Esophagus muscularis mucosa (tissue), 4 donors: Measurements from ENCODE around the gene WDFY3. TPM values are rescaled to one million over a fixed set of nuclear protein-coding genes. Genes with fewer than 3 reads are reported as not detected.

Experiments
- DNase-seq: peaks from one replicate; pipeline ENCODE4 v3.0.0-alpha.2; 2017; ENCODE audit errors: extremely low spot score
- H3K27ac ChIP-seq, 4 donors: fragments of 200-600 bp; sonication (generic); replicated peaks in 1 of 4; 1 replicate in 3 of 4; 2 replicates in 1 of 4; pipeline ENCODE4 v1.5.1; 2016 to 2019; ENCODE audit warnings: mild to moderate bottlenecking in 1 of 4
- H3K27me3 ChIP-seq, 4 donors: fragments of 200-600 bp; sonication (generic); one replicate each; pipeline versions ENCODE4 v1.5.1 to v1.6.0; 2016 to 2019
- H3K36me3 ChIP-seq, 4 donors: fragments of 200-600 bp; sonication (generic); one replicate each; pipeline ENCODE4 v1.5.1; 2016 to 2019
- H3K4me1 ChIP-seq, 4 donors: fragments of 200-600 bp; sonication (generic); one replicate each; pipeline ENCODE4 v1.5.1; 2016 to 2019
- H3K4me3 ChIP-seq, 4 donors: fragments of 200-600 bp; sonication (generic); 1 replicate in 2 of 4; 2 replicates in 2 of 4; pipeline ENCODE4 v1.5.1; 2016 to 2019; ENCODE audit warnings: mild to moderate bottlenecking in 4 of 4, moderate library complexity in 1 of 4
- H3K9me3 ChIP-seq, 4 donors: fragments of 200-600 bp; sonication (generic); 1 replicate in 3 of 4; 2 replicates in 1 of 4; pipeline ENCODE4 v1.5.1; 2016 to 2019
- CTCF ChIP-seq, 3 experiments: fragments of 200-600 bp in 2 of 3; fragments of 450-650 bp in 1 of 3; sonication (generic) in 2 of 3; IDR thresholded peaks; one replicate each; pipeline ENCODE4 v1.5.1; 2017 to 2019; ENCODE audit warnings: antibody characterized with exemption in 3 of 3, mild to moderate bottlenecking in 2 of 3, moderate library complexity in 1 of 3
- EP300 ChIP-seq: sonication (generic); formaldehyde crosslinking; IDR thresholded peaks from one replicate; pipeline ENCODE4 v1.6.1; 2017; ENCODE audit warnings: antibody characterized with exemption
- POLR2A ChIP-seq: fragments of 450-650 bp; IDR thresholded peaks from one replicate; pipeline ENCODE4 v1.6.1; 2017; ENCODE audit warnings: antibody characterized with exemption, moderate library complexity, mild to moderate bottlenecking, low read depth
- POLR2AphosphoS5 ChIP-seq, 2 donors: sonication (generic); formaldehyde crosslinking; IDR thresholded peaks; one replicate each; pipeline ENCODE4 v1.6.1; 2017; ENCODE audit warnings: antibody characterized with exemption in 2 of 2
- WGBS: methylation state at CpG from one replicate; pipeline ENCODE4 v1.1.5; 2018; 5-methylcytosine and 5-hydroxymethylcytosine counted together
- intact Hi-C: fragments of 100-400 bp; cut with DNase I; formaldehyde crosslinking; loops from one replicate; pipeline ENCODE4 v1.15.1; 2023
- total RNA-seq, 4 donors: library from RNA; depleted of rRNA; stranded (reverse); fragments of >200 nt; gene quantifications; one replicate each; pipeline versions ENCODE4 v1.1.0 to v1.2.1, GENCODE V29; 2016

The WDFY3 gene
- total RNA-seq, 4 donors from 2014 or later, result 73.1 to 103 (median 100.0) TPM

GRCh38 chr4:84928089-84928488 is 38.4 kb downstream of the WDFY3 start:
- no peak overlapping the region for H3K4me3 ChIP-seq
- H3K9me3 ChIP-seq, result no peaks in the 10 kb centered on the region
- DNase-seq, result no peak
- no peak overlapping the region for H3K27ac ChIP-seq
- WGBS, result 94% methylated on average over 5 of the region's 5 CpGs
- no peaks in the 10 kb centered on the region for H3K27me3 ChIP-seq
- TF ChIP-seq EP300, result no peak
- peaks cover 0 to 24% (median 5%) of the 10 kb centered on the region in 4 donors for H3K36me3 ChIP-seq
- peaks cover 0 to 16% (median 9%) of the 10 kb centered on the region in 4 donors for H3K4me1 ChIP-seq
- intact Hi-C loops, result no loop called here

DNA sequence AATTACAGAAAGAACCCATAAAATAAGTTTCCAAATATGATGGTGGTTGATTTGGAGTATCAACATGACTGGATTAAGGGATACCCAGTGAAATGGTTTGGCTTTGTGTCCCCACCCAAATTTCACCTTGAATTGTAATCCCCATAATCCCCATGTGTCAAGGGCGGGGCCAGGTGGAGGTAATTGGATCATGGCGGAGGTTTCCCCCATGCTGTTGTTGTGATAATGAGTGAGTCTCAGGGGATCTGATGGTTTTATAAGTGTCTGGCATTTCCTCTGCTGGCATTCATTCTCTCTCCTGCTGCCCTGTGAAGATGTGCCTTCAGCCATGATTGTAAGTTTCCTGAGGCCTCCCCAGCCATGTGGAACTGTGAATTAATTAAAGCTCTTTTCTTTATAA is 39.1 kb downstream of the WDFY3 start:
- no peak for DNase-seq
- 78% methylated on average over 2 of the region's 2 CpGs for WGBS

GRCh38 chr4:84925558-84925957 is 40.9 kb downstream of the WDFY3 start:
- Histone ChIP-seq H3K27me3 (no peaks in the 10 kb centered on the region), H3K36me3 (peaks cover 0 to 18% (median 2%) of the 10 kb centered on the region in 4 donors), H3K27ac (no peak overlapping the region), H3K4me3 (no peak overlapping the region), H3K4me1 (peaks cover 0 to 15% (median 2%) of the 10 kb centered on the region in 4 donors), H3K9me3 (no peaks in the 10 kb centered on the region)
- TF ChIP-seq CTCF (IDR thresholded peaks at IDR 0.05), result no peak
- no peak for TF ChIP-seq EP300
- TF ChIP-seq POLR2AphosphoS5 (IDR thresholded peaks at IDR 0.05), result no peak
- TF ChIP-seq POLR2A, result no peak
- DNase-seq, result no peak
- 73% methylated on average over 1 of the region's 1 CpG for WGBS
- intact Hi-C loops, result no loop called here

More for the DNA sequence above, 39.1 kb downstream of the WDFY3 start:
- Histone ChIP-seq H3K27me3 (no peaks in the 10 kb centered on the region), H3K36me3 (peaks cover 0 to 24% (median 5%) of the 10 kb centered on the region in 4 donors), H3K9me3 (no peaks in the 10 kb centered on the region), H3K4me3 (no peak overlapping the region), H3K4me1 (peaks cover 0 to 12% (median 9%) of the 10 kb centered on the region in 4 donors), H3K27ac (no peak overlapping the region)
- intact Hi-C loops, result no loop called here
- TF ChIP-seq POLR2A (no peak), POLR2AphosphoS5 (IDR thresholded peaks at IDR 0.05) (no peak), CTCF (IDR thresholded peaks at IDR 0.05) (no peak), EP300 (no peak)

GRCh38 chr4:84924434-84924833 is 42.1 kb downstream of the WDFY3 start:
- DNase-seq, result no peak
- no peaks in the 10 kb centered on the region for H3K9me3 ChIP-seq
- 95% methylated on average over 1 of the region's 1 CpG for WGBS
- peaks cover 4 to 20% (median 9%) of the 10 kb centered on the region in 4 donors for H3K4me1 ChIP-seq
- H3K27me3 ChIP-seq, result no peaks in the 10 kb centered on the region
- no peak overlapping the region for H3K27ac ChIP-seq
- H3K36me3 ChIP-seq, result peaks cover 0 to 12% (median 2%) of the 10 kb centered on the region in 4 donors
- intact Hi-C loops, result no loop called here
- TF ChIP-seq POLR2AphosphoS5 (IDR thresholded peaks at IDR 0.05) (no peak), POLR2A (no peak), CTCF (IDR thresholded peaks at IDR 0.05) (no peak), EP300 (no peak)
- no peak overlapping the region for H3K4me3 ChIP-seq

GRCh38 chr4:84920617-84921016 is 45.9 kb downstream of the WDFY3 start:
- 75% methylated on average over 3 of the region's 3 CpGs for WGBS
- intact Hi-C loops, result no loop called here
- no peak for DNase-seq

More at GRCh38 chr4:84920617-84921016, 45.9 kb downstream of the WDFY3 start:
- Histone ChIP-seq H3K36me3 (no peaks in the 10 kb centered on the region), H3K27me3 (no peaks in the 10 kb centered on the region), H3K4me1 (peaks cover 9 to 39% (median 30%) of the 10 kb centered on the region in 4 donors), H3K27ac (no peak overlapping the region), H3K9me3 (no peaks in the 10 kb centered on the region), H3K4me3 (no peak overlapping the region)
- TF ChIP-seq CTCF (IDR thresholded peaks at IDR 0.05) (no peak), POLR2AphosphoS5 (IDR thresholded peaks at IDR 0.05) (no peak), POLR2A (no peak), EP300 (no peak)
